K562 treated with DMSO at 1 percent for 24 hours (cell line): ENCODE measurements around the gene WFDC13. TPM values are rescaled to one million over a fixed set of nuclear protein-coding genes. Genes with fewer than 3 reads are reported as not detected.

Source experiments
- total RNA-seq: library from RNA; unstranded; fragments of 300-600 nt; gene quantifications from 2 replicates; pipeline ENCODE4 v1.2.3, GENCODE V29; 2022; ENCODE audit warnings: low read depth; ENCODE audit not compliant: insufficient read depth

WFDC13 gene, protein sequence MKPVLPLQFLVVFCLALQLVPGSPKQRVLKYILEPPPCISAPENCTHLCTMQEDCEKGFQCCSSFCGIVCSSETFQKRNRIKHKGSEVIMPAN
- not detected in 2 replicates for total RNA-seq

DNA sequence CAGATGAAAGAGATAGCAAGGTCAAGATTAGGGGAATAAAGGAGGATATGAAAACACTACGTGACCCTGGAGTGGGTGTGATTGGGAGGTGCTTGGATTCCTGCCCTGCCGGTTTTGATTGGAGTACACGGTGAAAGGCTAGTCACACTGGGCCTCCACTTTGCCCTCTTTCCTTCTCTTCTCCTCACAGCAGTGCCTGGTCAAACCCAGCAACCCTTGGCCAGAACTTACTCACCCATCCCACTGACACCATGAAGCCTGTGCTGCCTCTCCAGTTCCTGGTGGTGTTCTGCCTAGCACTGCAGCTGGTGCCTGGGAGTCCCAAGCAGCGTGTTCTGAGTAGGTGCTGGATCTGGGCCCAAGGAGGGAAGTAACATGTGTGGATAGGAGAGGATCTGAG lies at the start of gene WFDC13:
Gene WFDC13 (plus strand): TSS at position 166 of the 400 bp plus-strand sequence. CDS start 86 bp downstream, at position 252.

DNA sequence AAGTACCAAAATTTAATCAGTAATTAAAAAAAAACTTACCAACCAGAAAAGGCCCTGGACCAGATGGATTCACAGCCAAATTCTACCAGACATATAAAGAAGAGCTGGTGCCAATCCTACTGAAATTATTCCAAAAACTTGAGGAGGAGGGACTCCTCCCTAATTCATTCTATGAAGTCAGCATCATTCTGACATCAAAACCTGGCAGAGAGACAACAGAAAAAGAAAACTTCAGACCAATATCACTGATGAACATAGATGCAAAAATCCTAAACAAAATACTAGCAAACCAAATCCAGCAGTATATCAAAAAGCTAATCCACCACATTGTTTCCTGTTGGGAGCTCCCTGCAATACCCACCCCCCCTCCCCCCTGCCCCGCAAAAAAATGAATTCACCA lies 31.7 kb upstream of the WFDC13 start, which contains the start of gene WFDC11:
Gene WFDC11 (minus strand): TSS at position 101 of the 400 bp plus-strand sequence. CDS start 19,639 bp downstream, outside the sequence.

DNA sequence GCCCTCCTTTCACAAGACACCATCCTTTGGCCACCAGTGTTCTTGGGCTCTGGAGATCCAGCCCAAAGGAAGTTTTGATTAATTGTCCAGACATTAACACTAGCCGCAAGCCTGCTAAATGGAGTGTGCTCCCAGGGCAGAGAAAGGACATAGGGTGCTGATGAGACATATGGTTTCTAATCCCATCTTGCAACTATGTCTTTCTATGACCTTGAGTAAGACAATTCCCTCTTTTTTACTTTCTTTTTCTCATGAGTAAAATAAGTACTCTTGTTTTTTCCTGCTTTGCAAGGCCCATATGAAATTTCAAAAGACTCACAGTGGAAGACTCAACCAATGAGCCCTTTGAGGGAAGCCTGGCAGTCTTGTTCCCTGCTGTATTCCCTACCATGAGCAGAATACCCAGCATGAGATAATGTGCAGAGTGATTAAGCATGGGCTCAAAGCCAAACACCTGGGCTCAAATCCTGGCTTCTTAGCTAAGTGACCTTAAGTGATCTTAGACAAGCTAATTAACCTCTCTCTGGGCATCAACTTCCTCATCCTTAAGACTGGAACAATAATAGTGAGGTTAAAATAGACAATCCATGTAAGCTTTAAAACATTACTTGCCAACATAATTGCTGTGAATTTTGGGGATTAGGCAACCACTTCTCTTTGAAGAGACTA lies 3.3 kb downstream of the WFDC13 start, which contains the start of gene WFDC10B:
Gene WFDC10B (minus strand): TSS at position 51 of the 669 bp plus-strand sequence. CDS start 19,027 bp downstream, outside the sequence.

DNA sequence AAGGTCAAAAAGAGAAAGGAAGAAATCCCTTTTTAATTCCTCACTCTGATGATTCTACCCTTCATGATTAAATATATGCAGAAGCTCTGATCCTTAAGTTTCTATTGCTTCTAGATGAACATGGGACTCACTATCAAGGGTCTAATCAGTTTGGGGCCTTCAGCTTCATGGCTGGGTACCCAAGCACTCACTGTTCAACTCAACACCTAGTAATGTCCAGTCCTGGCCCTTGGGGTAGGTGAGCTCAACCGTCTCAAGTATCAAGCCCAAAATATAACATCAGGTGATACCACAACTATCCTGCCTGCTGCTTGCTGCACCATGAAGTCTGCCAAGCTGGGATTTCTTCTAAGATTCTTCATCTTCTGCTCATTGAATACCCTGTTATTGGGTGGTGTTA lies 20.2 kb downstream of the WFDC13 start, which contains the start of gene SPINT4:
Gene SPINT4 (plus strand): TSS at position 301 of the 400 bp plus-strand sequence. CDS start 21 bp downstream, at position 322.

Other genes with a start within 250 kb of the WFDC13 start
- not detected in 2 replicates for gene WFDC2, start 232.3 kb upstream of the WFDC13 start, total RNA-seq
- not detected in 2 replicates for gene SPINT3, start 186.4 kb upstream of the WFDC13 start, total RNA-seq
- not detected in 2 replicates for gene WFDC6, start 162.6 kb upstream of the WFDC13 start, total RNA-seq
- not detected in 2 replicates for gene EPPIN, start 154.6 kb upstream of the WFDC13 start, total RNA-seq
- not detected in 2 replicates for gene WFDC8, start 122.8 kb upstream of the WFDC13 start, total RNA-seq
- not detected in 2 replicates for gene WFDC10A, start 72.3 kb upstream of the WFDC13 start, total RNA-seq
- gene WFDC9, start 70.8 kb upstream of the WFDC13 start, total RNA-seq = not detected in 2 replicates
- gene WFDC11, start 31.8 kb upstream of the WFDC13 start, total RNA-seq = not detected in 2 replicates
- gene WFDC10B, start 3.0 kb downstream of the WFDC13 start, total RNA-seq = not detected in 2 replicates
- not detected in 2 replicates for gene SPINT4, start 20.3 kb downstream of the WFDC13 start, total RNA-seq
- not detected in 2 replicates for gene WFDC3, start 89.8 kb downstream of the WFDC13 start, total RNA-seq
- gene DNTTIP1, start 89.9 kb downstream of the WFDC13 start, total RNA-seq = 43.2 and 49.6 TPM in 2 replicates
- gene UBE2C, start 110.6 kb downstream of the WFDC13 start, total RNA-seq = 1.1 and 1.4 TPM in 2 replicates
- 0.63 TPM in 1 of 2 replicates, not detected in the other for gene TNNC2, start 125.3 kb downstream of the WFDC13 start, total RNA-seq
- gene SNX21, start 131.8 kb downstream of the WFDC13 start, total RNA-seq = 4.5 and 9.1 TPM in 2 replicates
- gene ACOT8, start 155.4 kb downstream of the WFDC13 start, total RNA-seq = 79.1 and 83.5 TPM in 2 replicates
- 6.3 and 7.3 TPM in 2 replicates for gene ZSWIM3, start 155.6 kb downstream of the WFDC13 start, total RNA-seq
- gene ZSWIM1, start 179.2 kb downstream of the WFDC13 start, total RNA-seq = 14.3 and 14.4 TPM in 2 replicates
- 1.8 TPM in 2 replicates for gene SPATA25, start 185.6 kb downstream of the WFDC13 start, total RNA-seq
- gene NEURL2, start 189.2 kb downstream of the WFDC13 start, total RNA-seq = 5.7 and 6.2 TPM in 2 replicates
- gene CTSA, start 189.3 kb downstream of the WFDC13 start, total RNA-seq = 89.9 and 90.0 TPM in 2 replicates
- gene PLTP, start 210.1 kb downstream of the WFDC13 start, total RNA-seq = 25.1 and 27.9 TPM in 2 replicates
- gene PCIF1, start 232.6 kb downstream of the WFDC13 start, total RNA-seq = 34.6 and 41.6 TPM in 2 replicates